Liver (tissue), 9 donors: ENCODE measurements around the gene RIBC1. TPM values are rescaled to one million over a fixed set of nuclear protein-coding genes. Genes with fewer than 3 reads are reported as not detected.

ENCODE experiments used
- DNase-seq: peaks from one replicate; pipeline ENCODE4 v3.0.0-alpha.2; 2017; ENCODE audit warnings: low spot score
- H3K27ac ChIP-seq, 2 donors: one replicate each; pipeline ENCODE4 v1.7.0; 2013; ENCODE audit warnings: inconsistent platforms in 2 of 2, low read length in 2 of 2, control low read depth in 1 of 2, low read depth in 1 of 2, mild to moderate bottlenecking in 1 of 2
- H3K27me3 ChIP-seq, 4 donors: one replicate each; pipeline versions ENCODE4 v1.6.1 to v1.7.0; 2013; ENCODE audit warnings: low read length in 3 of 4, inconsistent platforms in 1 of 4, mild to moderate bottlenecking in 1 of 4, moderate library complexity in 1 of 4; ENCODE audit not compliant: control insufficient read depth in 4 of 4, insufficient read depth in 4 of 4
- H3K36me3 ChIP-seq, 4 donors: one replicate each; pipeline versions ENCODE4 v1.6.1 to v1.7.0; 2013; ENCODE audit warnings: low read length in 3 of 4, mild to moderate bottlenecking in 3 of 4, low read depth in 1 of 4, moderate library complexity in 1 of 4; ENCODE audit not compliant: control insufficient read depth in 4 of 4, insufficient read depth in 3 of 4
- H3K4me1 ChIP-seq, 4 donors: one replicate each; pipeline versions ENCODE4 v1.6.1 to v1.7.0; 2013; ENCODE audit warnings: low read length in 3 of 4, mild to moderate bottlenecking in 3 of 4, moderate library complexity in 1 of 4; ENCODE audit not compliant: control insufficient read depth in 4 of 4, insufficient read depth in 4 of 4
- H3K4me3 ChIP-seq, 3 donors: one replicate each; pipeline versions ENCODE4 v1.6.1 to v1.7.0; 2013; ENCODE audit warnings: low read length in 3 of 3, control low read depth in 1 of 3, low read depth in 1 of 3, mild to moderate bottlenecking in 1 of 3
- H3K9ac ChIP-seq, 2 donors: one replicate each; pipeline ENCODE4 v1.7.0; 2013; ENCODE audit warnings: low read length in 2 of 2, mild to moderate bottlenecking in 2 of 2, moderate library complexity in 2 of 2, control low read depth in 1 of 2, low read depth in 1 of 2
- H3K9me3 ChIP-seq, 4 donors: one replicate each; pipeline versions ENCODE4 v1.6.1 to v1.7.0; 2013; ENCODE audit warnings: low read length in 3 of 4; ENCODE audit not compliant: control insufficient read depth in 4 of 4
- EGR1 ChIP-seq, 2 donors: IDR thresholded peaks; 2 replicates each; pipeline ENCODE4 v1.6.1; 2016 to 2018; ENCODE audit warnings: antibody characterized with exemption in 2 of 2, low read depth in 2 of 2
- FOXA1 ChIP-seq: IDR thresholded peaks from 2 replicates; pipeline ENCODE4 v1.6.1; 2016; ENCODE audit warnings: antibody characterized with exemption
- FOXA2 ChIP-seq: IDR thresholded peaks from 2 replicates; pipeline ENCODE4 v1.6.1; 2016; ENCODE audit warnings: antibody characterized with exemption
- GABPA ChIP-seq, 2 donors: IDR thresholded peaks in 1 of 2; conservative IDR thresholded peaks in 1 of 2; 2 replicates each; pipeline ENCODE4 v1.6.1; 2016; ENCODE audit warnings: antibody characterized with exemption in 2 of 2, mild to moderate bottlenecking in 1 of 2, moderate library complexity in 1 of 2
- HNF4A ChIP-seq, 2 donors: conservative IDR thresholded peaks; 2 replicates each; pipeline ENCODE4 v1.6.1; 2016; ENCODE audit warnings: antibody characterized with exemption in 2 of 2, mild to moderate bottlenecking in 2 of 2
- HNF4G ChIP-seq: IDR thresholded peaks from 2 replicates; pipeline ENCODE4 v1.6.1; 2016; ENCODE audit warnings: antibody characterized with exemption
- JUND ChIP-seq, 2 donors: IDR thresholded peaks; 2 replicates each; pipeline ENCODE4 v1.6.1; 2016; ENCODE audit warnings: antibody characterized with exemption in 2 of 2
- NR2F2 ChIP-seq: IDR thresholded peaks from 2 replicates; pipeline ENCODE4 v1.6.1; 2016; ENCODE audit warnings: antibody characterized with exemption
- RXRA ChIP-seq, 2 donors: IDR thresholded peaks; 2 replicates each; pipeline ENCODE4 v1.6.1; 2017 to 2018; ENCODE audit warnings: antibody characterized with exemption in 2 of 2, mild to moderate bottlenecking in 1 of 2
- SP1 ChIP-seq: IDR thresholded peaks from 2 replicates; pipeline ENCODE4 v1.6.1; 2018; ENCODE audit warnings: antibody characterized with exemption, mild to moderate bottlenecking
- TAF1 ChIP-seq: conservative IDR thresholded peaks from 2 replicates; pipeline ENCODE4 v1.6.1; 2016; ENCODE audit warnings: antibody characterized with exemption, mild to moderate bottlenecking
- YY1 ChIP-seq: IDR thresholded peaks from 2 replicates; pipeline ENCODE4 v1.6.1; 2016; ENCODE audit warnings: antibody characterized with exemption, mild to moderate bottlenecking
- WGBS: extraction: QIAGEN DNeasy Blood & Tissue Kit; methylation state at CpG from one replicate; pipeline ENCODE4 v1.1.7; 2013; 5-methylcytosine and 5-hydroxymethylcytosine counted together
- polyA plus RNA-seq, 2 donors: library from polyadenylated mRNA; stranded (reverse) in 1 of 2; unstranded in 1 of 2; fragments of 200-250 nt in 1 of 2; fragments of >200 nt in 1 of 2; fragmentation: Nextera tagmentation in 1 of 2; extraction: Ambion mirVana in 1 of 2; gene quantifications; one replicate each; pipeline versions ENCODE4 v1.2.1 to v1.2.3, GENCODE V29; 2013 to 2015
- total RNA-seq, 2 donors: library from RNA; depleted of rRNA; stranded (reverse); fragments of >200 nt; gene quantifications; one replicate each; pipeline ENCODE4 v1.2.3, GENCODE V29; 2014
- TF ChIP-seq, protein P1 (sequence below): IDR thresholded peaks from 2 replicates; pipeline ENCODE4 v1.6.1; 2016; ENCODE audit warnings: antibody characterized with exemption, mild to moderate bottlenecking
- TF ChIP-seq, protein P2 (sequence below): IDR thresholded peaks from 2 replicates; pipeline ENCODE4 v1.6.1; 2016; ENCODE audit warnings: antibody characterized with exemption
- TF ChIP-seq, protein P3 (sequence below): IDR thresholded peaks from 2 replicates; pipeline ENCODE4 v1.6.1; 2016; ENCODE audit warnings: antibody characterized with exemption
- TF ChIP-seq, protein P4 (sequence below): IDR thresholded peaks from 2 replicates; pipeline ENCODE4 v1.6.1; 2016; ENCODE audit warnings: antibody characterized with exemption
- TF ChIP-seq, protein P5 (sequence below): fragments of 150-350 bp; IDR thresholded peaks from 2 replicates; pipeline ENCODE4 v1.5.1; 2017; ENCODE audit warnings: improper control_type of control experiment, low read depth, low read length; ENCODE audit not compliant: missing input control
- donor health status: healthy.
- donor health status: healthy.
- donor health status: healthy.
- donor health status: healthy.
- donor health status: healthy.

The RIBC1 gene
- total and polyA plus RNA-seq, 4 donors: 0.08 to 0.42 (median 0.20) TPM

DNA sequence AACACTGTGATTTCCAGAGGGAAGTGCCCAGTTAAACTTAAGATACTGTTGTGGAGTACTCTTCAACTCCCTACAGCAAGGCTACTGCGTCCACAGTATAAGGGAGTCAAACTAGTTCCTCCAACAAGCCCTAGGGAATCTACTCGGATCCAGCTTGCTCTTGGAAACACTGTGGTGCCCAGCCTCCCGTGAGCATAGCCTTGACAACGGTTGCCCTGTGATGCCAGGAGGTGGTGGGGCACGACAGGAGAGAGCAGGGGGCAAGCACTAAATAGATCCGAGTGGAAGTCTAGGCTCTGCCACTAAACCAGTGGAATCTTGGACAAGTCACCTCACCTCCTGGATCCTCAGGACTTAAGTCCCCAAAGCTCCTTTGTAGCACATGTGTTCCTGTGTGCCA, 45.8 kb upstream of the RIBC1 start:
- no peaks in the 10 kb centered on the region for H3K4me1 ChIP-seq
- peaks cover 3 to 45% (median 24%) of the 10 kb centered on the region in 4 donors for H3K36me3 ChIP-seq
- no peak overlapping the region for H3K4me3 ChIP-seq
- TF ChIP-seq RXRA (IDR thresholded peaks at IDR 0.05): no peak
- TF ChIP-seq, protein P1, sequence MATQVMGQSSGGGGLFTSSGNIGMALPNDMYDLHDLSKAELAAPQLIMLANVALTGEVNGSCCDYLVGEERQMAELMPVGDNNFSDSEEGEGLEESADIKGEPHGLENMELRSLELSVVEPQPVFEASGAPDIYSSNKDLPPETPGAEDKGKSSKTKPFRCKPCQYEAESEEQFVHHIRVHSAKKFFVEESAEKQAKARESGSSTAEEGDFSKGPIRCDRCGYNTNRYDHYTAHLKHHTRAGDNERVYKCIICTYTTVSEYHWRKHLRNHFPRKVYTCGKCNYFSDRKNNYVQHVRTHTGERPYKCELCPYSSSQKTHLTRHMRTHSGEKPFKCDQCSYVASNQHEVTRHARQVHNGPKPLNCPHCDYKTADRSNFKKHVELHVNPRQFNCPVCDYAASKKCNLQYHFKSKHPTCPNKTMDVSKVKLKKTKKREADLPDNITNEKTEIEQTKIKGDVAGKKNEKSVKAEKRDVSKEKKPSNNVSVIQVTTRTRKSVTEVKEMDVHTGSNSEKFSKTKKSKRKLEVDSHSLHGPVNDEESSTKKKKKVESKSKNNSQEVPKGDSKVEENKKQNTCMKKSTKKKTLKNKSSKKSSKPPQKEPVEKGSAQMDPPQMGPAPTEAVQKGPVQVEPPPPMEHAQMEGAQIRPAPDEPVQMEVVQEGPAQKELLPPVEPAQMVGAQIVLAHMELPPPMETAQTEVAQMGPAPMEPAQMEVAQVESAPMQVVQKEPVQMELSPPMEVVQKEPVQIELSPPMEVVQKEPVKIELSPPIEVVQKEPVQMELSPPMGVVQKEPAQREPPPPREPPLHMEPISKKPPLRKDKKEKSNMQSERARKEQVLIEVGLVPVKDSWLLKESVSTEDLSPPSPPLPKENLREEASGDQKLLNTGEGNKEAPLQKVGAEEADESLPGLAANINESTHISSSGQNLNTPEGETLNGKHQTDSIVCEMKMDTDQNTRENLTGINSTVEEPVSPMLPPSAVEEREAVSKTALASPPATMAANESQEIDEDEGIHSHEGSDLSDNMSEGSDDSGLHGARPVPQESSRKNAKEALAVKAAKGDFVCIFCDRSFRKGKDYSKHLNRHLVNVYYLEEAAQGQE: no peak
- TF ChIP-seq YY1: no peak
- TF ChIP-seq, protein P2, sequence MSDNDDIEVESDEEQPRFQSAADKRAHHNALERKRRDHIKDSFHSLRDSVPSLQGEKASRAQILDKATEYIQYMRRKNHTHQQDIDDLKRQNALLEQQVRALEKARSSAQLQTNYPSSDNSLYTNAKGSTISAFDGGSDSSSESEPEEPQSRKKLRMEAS: no peak
- TF ChIP-seq GABPA (IDR thresholded peaks at IDR 0.05 in 1 of 2, conservative IDR thresholded peaks at IDR 0.05 in 1 of 2): no peak
- no peak for TF ChIP-seq TAF1
- TF ChIP-seq, protein P3, sequence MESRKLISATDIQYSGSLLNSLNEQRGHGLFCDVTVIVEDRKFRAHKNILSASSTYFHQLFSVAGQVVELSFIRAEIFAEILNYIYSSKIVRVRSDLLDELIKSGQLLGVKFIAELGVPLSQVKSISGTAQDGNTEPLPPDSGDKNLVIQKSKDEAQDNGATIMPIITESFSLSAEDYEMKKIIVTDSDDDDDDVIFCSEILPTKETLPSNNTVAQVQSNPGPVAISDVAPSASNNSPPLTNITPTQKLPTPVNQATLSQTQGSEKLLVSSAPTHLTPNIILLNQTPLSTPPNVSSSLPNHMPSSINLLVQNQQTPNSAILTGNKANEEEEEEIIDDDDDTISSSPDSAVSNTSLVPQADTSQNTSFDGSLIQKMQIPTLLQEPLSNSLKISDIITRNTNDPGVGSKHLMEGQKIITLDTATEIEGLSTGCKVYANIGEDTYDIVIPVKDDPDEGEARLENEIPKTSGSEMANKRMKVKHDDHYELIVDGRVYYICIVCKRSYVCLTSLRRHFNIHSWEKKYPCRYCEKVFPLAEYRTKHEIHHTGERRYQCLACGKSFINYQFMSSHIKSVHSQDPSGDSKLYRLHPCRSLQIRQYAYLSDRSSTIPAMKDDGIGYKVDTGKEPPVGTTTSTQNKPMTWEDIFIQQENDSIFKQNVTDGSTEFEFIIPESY: no peak
- no peak for TF ChIP-seq SP1
- TF ChIP-seq, protein P4, sequence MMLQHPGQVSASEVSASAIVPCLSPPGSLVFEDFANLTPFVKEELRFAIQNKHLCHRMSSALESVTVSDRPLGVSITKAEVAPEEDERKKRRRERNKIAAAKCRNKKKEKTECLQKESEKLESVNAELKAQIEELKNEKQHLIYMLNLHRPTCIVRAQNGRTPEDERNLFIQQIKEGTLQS: no peak
- no peak for DNase-seq
- H3K9ac ChIP-seq: no peak overlapping the region
- H3K27me3 ChIP-seq: no peaks in the 10 kb centered on the region
- WGBS: 95% methylated on average over 6 of the region's 6 CpGs
- H3K27ac ChIP-seq: no peak overlapping the region
- H3K9me3 ChIP-seq: no peaks in the 10 kb centered on the region

DNA sequence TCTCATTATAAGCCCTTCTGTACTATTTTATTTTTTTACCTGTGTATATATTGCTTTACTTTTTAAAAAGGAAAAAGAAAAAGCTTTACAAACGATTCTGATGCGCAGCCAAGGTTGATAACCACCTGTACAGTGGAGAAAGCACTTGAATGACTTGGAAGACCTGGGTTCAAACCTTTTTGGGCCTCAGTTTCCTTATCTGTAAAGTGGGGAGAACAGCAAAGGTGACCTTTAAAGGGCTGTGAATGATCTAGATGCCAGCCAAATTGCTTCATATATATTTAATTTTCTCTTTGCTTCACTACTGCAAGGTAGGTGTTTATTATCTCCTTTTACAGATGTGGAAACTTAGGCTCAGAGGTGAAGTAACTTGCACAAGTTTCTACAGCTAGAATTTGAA, 45.2 kb upstream of the RIBC1 start:
- Histone ChIP-seq H3K4me3 (no peak overlapping the region), H3K27ac (no peak overlapping the region), H3K9me3 (no peaks in the 10 kb centered on the region), H3K27me3 (no peaks in the 10 kb centered on the region), H3K9ac (no peak overlapping the region), H3K4me1 (no peaks in the 10 kb centered on the region), H3K36me3 (peaks cover 6 to 50% (median 29%) of the 10 kb centered on the region in 4 donors)
- 88% methylated on average over 2 of the region's 2 CpGs for WGBS
- DNase-seq: no peak
- no peak for TF ChIP-seq GABPA (IDR thresholded peaks at IDR 0.05 in 1 of 2, conservative IDR thresholded peaks at IDR 0.05 in 1 of 2)
- no peak for TF ChIP-seq EGR1 (IDR thresholded peaks at IDR 0.05; ENCODE audit: low read depth in 2 of 2)
- no peak for TF ChIP-seq FOXA2
- TF ChIP-seq YY1: no peak
- no peak for TF ChIP-seq RXRA (IDR thresholded peaks at IDR 0.05)
- TF ChIP-seq, protein P3: no peak
- TF ChIP-seq JUND (IDR thresholded peaks at IDR 0.05): no peak
- TF ChIP-seq NR2F2: no peak
- TF ChIP-seq, protein P5, sequence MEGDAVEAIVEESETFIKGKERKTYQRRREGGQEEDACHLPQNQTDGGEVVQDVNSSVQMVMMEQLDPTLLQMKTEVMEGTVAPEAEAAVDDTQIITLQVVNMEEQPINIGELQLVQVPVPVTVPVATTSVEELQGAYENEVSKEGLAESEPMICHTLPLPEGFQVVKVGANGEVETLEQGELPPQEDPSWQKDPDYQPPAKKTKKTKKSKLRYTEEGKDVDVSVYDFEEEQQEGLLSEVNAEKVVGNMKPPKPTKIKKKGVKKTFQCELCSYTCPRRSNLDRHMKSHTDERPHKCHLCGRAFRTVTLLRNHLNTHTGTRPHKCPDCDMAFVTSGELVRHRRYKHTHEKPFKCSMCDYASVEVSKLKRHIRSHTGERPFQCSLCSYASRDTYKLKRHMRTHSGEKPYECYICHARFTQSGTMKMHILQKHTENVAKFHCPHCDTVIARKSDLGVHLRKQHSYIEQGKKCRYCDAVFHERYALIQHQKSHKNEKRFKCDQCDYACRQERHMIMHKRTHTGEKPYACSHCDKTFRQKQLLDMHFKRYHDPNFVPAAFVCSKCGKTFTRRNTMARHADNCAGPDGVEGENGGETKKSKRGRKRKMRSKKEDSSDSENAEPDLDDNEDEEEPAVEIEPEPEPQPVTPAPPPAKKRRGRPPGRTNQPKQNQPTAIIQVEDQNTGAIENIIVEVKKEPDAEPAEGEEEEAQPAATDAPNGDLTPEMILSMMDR: no peak
- no peak for TF ChIP-seq FOXA1
- TF ChIP-seq SP1: no peak
- TF ChIP-seq, protein P2: no peak
- TF ChIP-seq, protein P1: no peak
- TF ChIP-seq, protein P4: no peak
- TF ChIP-seq HNF4G: no peak
- no peak for TF ChIP-seq HNF4A (conservative IDR thresholded peaks at IDR 0.05)
- no peak for TF ChIP-seq TAF1
